HCT116 (cell line): Measurements from ENCODE around the gene NFATC2IP. TPM values are rescaled to one million over a fixed set of nuclear protein-coding genes. Genes with fewer than 3 reads are reported as not detected.

Experiments used
- ATAC-seq: fragments of 200-7000 bp; cut with Tn5 transposase; 2 replicates; pipeline ENCODE4 v1.9.1; 2020; ENCODE audit warnings: mild to moderate bottlenecking, moderate library complexity
- BruUV-seq: library from RNA; stranded (reverse); fragments of 400-500 nt; replicated peaks from 2 replicates; lab custom pipeline; 2021; lab: Mats Ljungman, UMichigan
- CTCF ChIA-PET: fragments of 300-600 bp; sonication (Branson Sonifier 250); formaldehyde crosslinking; loops from one replicate; lab custom pipeline; 2021; ENCODE audit warnings: antibody characterized with exemption; lab: Charles Lee
- POLR2A ChIA-PET: fragments of 300-600, 350-600 bp; sonication (Branson Sonifier 250); formaldehyde crosslinking; loops from one replicate; lab custom pipeline; 2021; ENCODE audit warnings: antibody characterized with exemption; lab: Charles Lee
- RAD21 ChIA-PET, 2 experiments: fragments of 300-600 bp; sonication (Branson Sonifier 250); formaldehyde crosslinking; loops; one replicate each; lab custom pipeline; 2023; ENCODE audit warnings: low total read pairs in 2 of 2; ENCODE audit not compliant: uncharacterized antibody in 2 of 2, unreplicated experiment in 2 of 2, low non-redundant PET in 1 of 2; lab: Charles Lee
- DNase-seq: peaks from one replicate; pipeline ENCODE4 v3.0.0-alpha.2; 2010; ENCODE audit warnings: low read depth, low spot score
- H2AFZ ChIP-seq: fragments of 200-600 bp; shearing (Covaris generic), sonication (generic); 2 replicates; pipeline ENCODE4 v1.6.1; 2017; ENCODE audit warnings: low read depth, mixed run types, mixed read lengths, antibody characterized with exemption, low read length; ENCODE audit not compliant: poor library complexity, severe bottlenecking
- H3K27ac ChIP-seq: 2 replicates; pipeline ENCODE4 v1.5.1; 2012; ENCODE audit warnings: low read depth, low read length
- H3K27me3 ChIP-seq: fragments of 200-600 bp; sonication (generic); 2 replicates; pipeline ENCODE4 v1.6.1; 2016; ENCODE audit warnings: mixed run types, low read length, mixed read lengths; ENCODE audit not compliant: insufficient read depth
- H3K36me3 ChIP-seq, 2 experiments: fragments of 200-500 bp in 1 of 2; fragments of 200-600 bp in 1 of 2; sonication (Bioruptor generic) in 1 of 2; sonication (generic) in 1 of 2; 2 replicates each; pipeline versions ENCODE4 v1.5.1 to v1.6.1; 2014 to 2016; ENCODE audit warnings: low read length in 2 of 2, inconsistent platforms in 1 of 2, mixed read lengths in 1 of 2, mixed run types in 1 of 2; ENCODE audit not compliant: insufficient read depth in 2 of 2, control insufficient read depth in 1 of 2
- H3K4me1 ChIP-seq, 2 experiments: fragments of 200-600 bp in 1 of 2; sonication (generic) in 1 of 2; 2 replicates each; pipeline versions ENCODE4 v1.5.1 to v1.6.1; 2012 to 2017; ENCODE audit warnings: low read length in 2 of 2, inconsistent platforms in 1 of 2, mild to moderate bottlenecking in 1 of 2, mixed read lengths in 1 of 2, mixed run types in 1 of 2, moderate library complexity in 1 of 2; ENCODE audit not compliant: insufficient read depth in 2 of 2, control insufficient read depth in 1 of 2
- H3K4me2 ChIP-seq: fragments of 200-600 bp; sonication (generic); 2 replicates; pipeline ENCODE4 v1.6.1; 2017; ENCODE audit warnings: mixed run types, low read length, mixed read lengths
- H3K4me3 ChIP-seq, 2 experiments: fragments of 200-600 bp in 1 of 2; sonication (generic) in 1 of 2; replicated peaks in 1 of 2; 2 replicates each; pipeline ENCODE4 v1.5.1; 2011 to 2016; ENCODE audit warnings: low read length in 2 of 2, control low read depth in 1 of 2, low read depth in 1 of 2, mild to moderate bottlenecking in 1 of 2, mixed read lengths in 1 of 2, mixed run types in 1 of 2
- H3K79me2 ChIP-seq: fragments of 200-600 bp; sonication (generic); 2 replicates; pipeline ENCODE4 v1.6.1; 2017; ENCODE audit warnings: mild to moderate bottlenecking, mixed run types, low read length, moderate library complexity, mixed read lengths; ENCODE audit not compliant: insufficient read depth
- H3K9ac ChIP-seq: fragments of 200-600 bp; sonication (generic); 2 replicates; pipeline ENCODE4 v1.6.1; 2016; ENCODE audit warnings: low read length, mixed read lengths
- H3K9me2 ChIP-seq: fragments of 200-600 bp; sonication (generic), shearing (Covaris generic); 2 replicates; pipeline ENCODE4 v1.6.1; 2017; ENCODE audit warnings: mixed run types, mild to moderate bottlenecking, moderate library complexity; ENCODE audit not compliant: insufficient read depth
- H3K9me3 ChIP-seq, 2 experiments: fragments of 200-500 bp in 1 of 2; fragments of 200-600 bp in 1 of 2; sonication (Bioruptor generic) in 1 of 2; sonication (generic) in 1 of 2; 2 replicates each; pipeline ENCODE4 v1.6.1; 2014 to 2017; ENCODE audit warnings: low read length in 2 of 2, mixed read lengths in 2 of 2, inconsistent platforms in 1 of 2, low read depth in 1 of 2, mild to moderate bottlenecking in 1 of 2, mixed run types in 1 of 2, moderate library complexity in 1 of 2; ENCODE audit not compliant: control insufficient read depth in 1 of 2, insufficient read depth in 1 of 2
- H4K20me1 ChIP-seq: fragments of 200-600 bp; sonication (generic), shearing (Covaris generic); 2 replicates; pipeline ENCODE4 v1.6.1; 2017; ENCODE audit warnings: mixed run types, mild to moderate bottlenecking, moderate library complexity; ENCODE audit not compliant: insufficient read depth
- ATF3 ChIP-seq: IDR thresholded peaks from 2 replicates; pipeline ENCODE4 v1.6.1; 2012
- CBX3 ChIP-seq: IDR thresholded peaks from 2 replicates; pipeline ENCODE4 v1.6.1; 2012; ENCODE audit warnings: low read depth
- CEBPB ChIP-seq: IDR thresholded peaks from 2 replicates; pipeline ENCODE4 v1.6.1; 2012; ENCODE audit warnings: low read depth
- CTCF ChIP-seq, 3 experiments: fragments of 200-600 bp in 1 of 3; sonication (generic) in 1 of 3; IDR thresholded peaks in 2 of 3; conservative IDR thresholded peaks in 1 of 3; 2 replicates each; pipeline ENCODE4 v1.5.1; 2012 to 2017; ENCODE audit warnings: low read depth in 2 of 3, low read length in 2 of 3, antibody characterized with exemption in 1 of 3, borderline replicate concordance in 1 of 3, control low read depth in 1 of 3, mild to moderate bottlenecking in 1 of 3, mixed read lengths in 1 of 3, mixed run types in 1 of 3, moderate library complexity in 1 of 3; ENCODE audit not compliant: insufficient read depth in 1 of 3
- ELF1 ChIP-seq: IDR thresholded peaks from 2 replicates; pipeline ENCODE4 v1.6.1; 2012; ENCODE audit warnings: low read depth, borderline replicate concordance
- FOSL1 ChIP-seq: IDR thresholded peaks from 2 replicates; pipeline ENCODE4 v1.6.1; 2012; ENCODE audit warnings: low read depth
- JUND ChIP-seq: IDR thresholded peaks from 2 replicates; pipeline ENCODE4 v1.6.1; 2012
- POLR2A ChIP-seq: IDR thresholded peaks from 2 replicates; pipeline ENCODE4 v1.7.0; 2011; ENCODE audit warnings: borderline replicate concordance; ENCODE audit not compliant: insufficient read depth, insufficient read length; ENCODE audit errors: extremely low read depth
- POLR2AphosphoS5 ChIP-seq: IDR thresholded peaks from 2 replicates; pipeline ENCODE4 v1.6.1; 2011; ENCODE audit warnings: mild to moderate bottlenecking, low read depth, low read length, moderate library complexity
- RAD21 ChIP-seq: IDR thresholded peaks from 2 replicates; pipeline ENCODE4 v1.6.1; 2012; ENCODE audit warnings: low read depth, mild to moderate bottlenecking
- REST ChIP-seq: IDR thresholded peaks from 2 replicates; pipeline ENCODE4 v1.6.1; 2012; ENCODE audit warnings: low read depth
- SIN3A ChIP-seq: IDR thresholded peaks from 2 replicates; pipeline ENCODE4 v1.6.1; 2012; ENCODE audit warnings: low read depth
- SP1 ChIP-seq: IDR thresholded peaks from 2 replicates; pipeline ENCODE4 v1.6.1; 2012; ENCODE audit warnings: low read depth
- TCF7L2 ChIP-seq: IDR thresholded peaks from 2 replicates; pipeline ENCODE4 v1.7.0; 2011; ENCODE audit warnings: borderline replicate concordance, inconsistent platforms; ENCODE audit not compliant: insufficient read depth, insufficient read length; ENCODE audit errors: extremely low read depth
- ZBTB33 ChIP-seq: IDR thresholded peaks from 2 replicates; pipeline ENCODE4 v1.6.1; 2011; ENCODE audit warnings: mild to moderate bottlenecking, low read length, moderate library complexity; ENCODE audit not compliant: insufficient replicate concordance; ENCODE audit errors: extremely low read depth
- ZFX ChIP-seq: fragments of 450-650 bp; IDR thresholded peaks from 2 replicates; pipeline ENCODE4 v1.6.1; 2017
- ZNF274 ChIP-seq: fragments of 200-500 bp; sonication (Bioruptor generic); IDR thresholded peaks from 2 replicates; pipeline ENCODE4 v1.6.1; 2014; ENCODE audit warnings: mild to moderate bottlenecking, low read depth, low read length, inconsistent platforms
- intact Hi-C: fragments of 100-400 bp; cut with micrococcal nuclease; formaldehyde crosslinking; loops from 2 replicates; pipeline ENCODE4 v1.10.0; 2022
- total RNA-seq: library from RNA; stranded (reverse); gene quantifications from one replicate; pipeline ENCODE4 v1.2.1, GENCODE V29; 2021; ENCODE audit not compliant: unreplicated experiment

Gene NFATC2IP
- total RNA-seq, 1 experiment from 2014 or later: 41.4 TPM

GRCh38 chr16:28992496-28992895 is 41.8 kb downstream of the NFATC2IP start:
- ATAC-seq: no peak
- DNase-seq: no peak

More at GRCh38 chr16:28992496-28992895, 41.8 kb downstream of the NFATC2IP start:
- no peaks in the 10 kb centered on the region for H3K9me3 ChIP-seq
- ChIA-PET POLR2A (no interaction called here), RAD21 (no interaction called here), CTCF (no interaction called here)
- H3K27ac ChIP-seq: no peak overlapping the region
- H3K4me2 ChIP-seq: no peak overlapping the region
- no peaks in the 10 kb centered on the region for H3K9me2 ChIP-seq
- H2AFZ ChIP-seq: no peak overlapping the region
- TF ChIP-seq CEBPB (no peak), CTCF (IDR thresholded peaks at IDR 0.05 in 2 of 3, conservative IDR thresholded peaks at IDR 0.05 in 1 of 3; ENCODE audit: borderline replicate concordance in 1 of 3, insufficient read depth in 1 of 3, low read depth in 2 of 3, low read length in 2 of 3) (no peak), CBX3 (no peak), ELF1 (no peak), ZBTB33 (no peak), SIN3A (no peak), POLR2AphosphoS5 (no peak), RAD21 (no peak), POLR2A (no peak), JUND (no peak), FOSL1 (no peak), ZNF274 (no peak), ATF3 (no peak), SP1 (no peak), ZFX (no peak), REST (no peak), TCF7L2 (no peak)
- H3K4me3 ChIP-seq: no peak overlapping the region
- H3K79me2 ChIP-seq: no peaks in the 10 kb centered on the region
- no peaks in the 10 kb centered on the region for H3K36me3 ChIP-seq
- no TSS peak for BruUV-seq
- no peaks in the 10 kb centered on the region for H3K27me3 ChIP-seq
- intact Hi-C loops: no loop called here
- H3K4me1 ChIP-seq: no peaks in the 10 kb centered on the region
- H3K9ac ChIP-seq: no peak overlapping the region
- no peaks in the 10 kb centered on the region for H4K20me1 ChIP-seq
